RCC 7860 (cell line): Measurements from ENCODE around the gene LDHB.
A peak's percentile ranks its signal among the peaks of the same experiment; 100 is the strongest.
"Not testable (repeated sequence)": the region's sequence is repeated elsewhere in the genome, so short reads cannot be mapped to it uniquely, and the experiment has no call there.

Experiments used
- DNase-seq: peaks from one replicate; pipeline ENCODE4 v3.0.0-alpha.2; 2015; ENCODE audit warnings: low spot score
- FAIRE-seq: peaks from 2 replicates; lab custom pipeline; 2012; peaks lifted over from hg19 to GRCh38; lab: Jason Lieb, UNC

LDHB gene

GRCh38 chr12:21657326-21658077 lies at the start of gene LDHB:
LDHB (minus strand) TSS chr12:21657842; CDS start chr12:21654671, 3,171 bp downstream.
- FAIRE-seq (peak; percentile 80), DNase-seq (peak; percentile 81)

- no peak for DNase-seq
- no peak for FAIRE-seq
Measured at GRCh38 chr12:21704847-21705246, 47.2 kb upstream of the LDHB start.

- DNase-seq: no peak
- FAIRE-seq: no peak
Measured at GRCh38 chr12:21699851-21700250, 42.2 kb upstream of the LDHB start.

- DNase-seq: peak; percentile 10
- FAIRE-seq: peak; percentile 86
Measured at GRCh38 chr12:21697904-21698630, 40.4 kb upstream of the LDHB start.

GRCh38 chr12:21696625-21697024 lies 39.0 kb upstream of the LDHB start:
- DNase-seq (no peak), FAIRE-seq (no peak)

GRCh38 chr12:21695986-21696385 lies 38.3 kb upstream of the LDHB start:
- DNase-seq (no peak), FAIRE-seq (no peak)

- no peak for DNase-seq
- FAIRE-seq: no peak
Measured at GRCh38 chr12:21694660-21695059, 37.0 kb upstream of the LDHB start.

- FAIRE-seq (no peak), DNase-seq (no peak)
Measured at GRCh38 chr12:21691515-21691914, 33.9 kb upstream of the LDHB start.

GRCh38 chr12:21690704-21691368 lies 33.2 kb upstream of the LDHB start:
- no peak for FAIRE-seq

GRCh38 chr12:21683115-21683514 lies 25.5 kb upstream of the LDHB start:
- FAIRE-seq: no peak
- DNase-seq: no peak

More at GRCh38 chr12:21690704-21691368, 33.2 kb upstream of the LDHB start:
- DNase-seq: no peak

- DNase-seq (no peak), FAIRE-seq (no peak)
Measured at GRCh38 chr12:21678959-21679358, 21.3 kb upstream of the LDHB start.

- no peak for FAIRE-seq
- no peak for DNase-seq
Measured at GRCh38 chr12:21677622-21678277, 20.1 kb upstream of the LDHB start.

GRCh38 chr12:21677204-21677603 lies 19.6 kb upstream of the LDHB start:
- no peak for FAIRE-seq
- DNase-seq: no peak

- FAIRE-seq: no peak
Measured at GRCh38 chr12:21676776-21677175, 19.1 kb upstream of the LDHB start.

GRCh38 chr12:21675641-21676040 lies 18.0 kb upstream of the LDHB start:
- FAIRE-seq (no peak), DNase-seq (no peak)

More at GRCh38 chr12:21676776-21677175, 19.1 kb upstream of the LDHB start:
- no peak for DNase-seq

GRCh38 chr12:21675096-21675495 lies 17.5 kb upstream of the LDHB start:
- no peak for FAIRE-seq
- DNase-seq: no peak

GRCh38 chr12:21673830-21674552 lies 16.3 kb upstream of the LDHB start:
- not testable (repeated sequence) for FAIRE-seq, DNase-seq

GRCh38 chr12:21672146-21672545 lies 14.5 kb upstream of the LDHB start:
- DNase-seq (no peak), FAIRE-seq (no peak)

GRCh38 chr12:21666722-21667121 lies 9.1 kb upstream of the LDHB start:
- peak; percentile 35 for DNase-seq
- FAIRE-seq: peak; percentile 93

GRCh38 chr12:21665816-21666215 lies 8.2 kb upstream of the LDHB start:
- DNase-seq: no peak
- no peak for FAIRE-seq
